ENCODE results near the gene ZNF169.
"Not testable (repeated sequence)": the region's sequence is repeated elsewhere in the genome, so short reads cannot be mapped to it uniquely, and the experiment has no call there.

Gene ZNF169

GRCh38 chr9:94336445-94336844 lies 77.3 kb downstream of the ZNF169 start:
- not testable (repeated sequence) for H3K27ac ChIP-seq

DNA sequence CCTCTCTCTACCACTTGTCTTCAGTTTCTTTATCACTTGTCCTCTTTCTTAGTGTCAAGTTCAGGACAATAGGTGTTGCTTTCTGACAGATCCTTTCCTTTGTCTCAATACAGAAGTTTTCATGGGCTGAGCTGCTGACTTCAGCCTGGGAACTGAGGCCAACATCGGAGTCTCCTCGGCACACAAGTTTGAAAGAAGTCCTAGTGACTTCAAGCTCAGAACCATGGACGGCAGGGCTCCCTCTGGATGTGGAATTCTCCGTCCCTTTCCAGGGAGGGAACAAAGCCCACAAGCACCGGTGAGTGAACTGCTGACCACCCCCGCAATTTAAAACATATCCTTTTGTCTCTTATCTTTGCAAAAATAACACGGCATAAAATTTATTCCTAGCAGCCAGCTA lies 79.6 kb downstream of the ZNF169 start:
- H3K27ac ChIP-seq: not testable (repeated sequence)

- not testable (repeated sequence) for H3K27ac ChIP-seq
These were observed 80.6 kb downstream of the ZNF169 start for GRCh38 chr9:94339657-94340056.

- H3K27ac ChIP-seq: not testable (repeated sequence)
These were observed 81.7 kb downstream of the ZNF169 start for GRCh38 chr9:94340750-94341149.

DNA sequence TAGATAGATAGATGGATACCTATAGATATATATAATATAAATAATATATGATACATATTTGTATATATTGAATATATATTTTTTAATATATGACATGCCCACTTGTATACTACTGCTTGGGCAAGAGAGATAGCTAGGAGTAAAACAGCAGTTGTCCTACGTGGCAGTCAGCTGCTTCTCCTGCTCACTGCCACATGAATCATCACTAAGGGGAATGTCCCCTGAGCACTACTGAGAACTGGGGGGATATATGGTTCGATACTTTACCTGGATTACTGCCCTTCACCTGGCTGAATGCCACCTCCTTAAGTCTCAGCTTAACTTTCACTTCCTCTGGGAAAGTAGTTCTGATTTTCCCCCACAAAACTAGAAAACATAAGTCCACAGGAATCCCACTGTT lies 82.6 kb downstream of the ZNF169 start:
- H3K27ac ChIP-seq: not testable (repeated sequence)

DNA sequence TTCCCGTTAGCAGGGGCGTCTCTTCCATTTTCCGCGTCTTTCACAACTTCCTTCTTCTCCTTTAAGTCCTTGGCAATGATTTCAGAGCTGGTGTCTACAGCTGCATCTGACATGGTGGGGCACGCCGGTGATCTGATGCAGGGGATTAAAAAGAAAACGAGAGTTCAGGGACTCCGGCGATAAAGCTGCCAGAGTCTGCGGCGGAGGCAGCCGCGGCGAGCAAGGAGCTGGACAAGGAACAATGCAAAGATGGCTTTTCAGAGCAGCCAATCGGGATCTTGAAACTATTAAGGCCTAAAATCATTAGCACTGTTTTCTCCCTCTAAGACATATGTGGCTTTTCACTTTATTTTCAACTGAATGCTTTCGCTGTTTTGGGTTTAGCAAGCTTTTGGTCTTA lies 88.4 kb downstream of the ZNF169 start:
- not testable (repeated sequence) for H3K27ac ChIP-seq

GRCh38 chr9:94348754-94349153 lies 89.7 kb downstream of the ZNF169 start:
- H3K27ac ChIP-seq: not testable (repeated sequence)

Data from VCaP (cell line).